HG02870 (cell line): ENCODE measurements around the gene GRIP1.
A peak's percentile ranks its signal among the peaks of the same experiment; 100 is the strongest.

ENCODE experiments used
- ATAC-seq: cut with Tn5 transposase; IDR thresholded peaks from one replicate; pipeline ENCODE4 v1.9.1; 2021; ENCODE audit warnings: mild to moderate bottlenecking, moderate library complexity; ENCODE audit not compliant: unreplicated experiment

The GRIP1 gene

GRCh38 chr12:66482351-66483203 lies 196.3 kb downstream of the GRIP1 start:
- no peak for ATAC-seq

- ATAC-seq = no peak
Observed at GRCh38 chr12:66467932-66468331, 210.9 kb downstream of the GRIP1 start.

- no peak for ATAC-seq
Observed at GRCh38 chr12:66461331-66461730, 217.5 kb downstream of the GRIP1 start.

GRCh38 chr12:66459944-66460482 lies 218.9 kb downstream of the GRIP1 start:
- ATAC-seq = no peak

- no peak for ATAC-seq
Observed at GRCh38 chr12:66456612-66457011, 222.3 kb downstream of the GRIP1 start.

- ATAC-seq = peak; percentile 87
Observed at GRCh38 chr12:66453844-66454243, 225.0 kb downstream of the GRIP1 start.

- ATAC-seq = no peak
Observed at GRCh38 chr12:66453120-66453519, 225.8 kb downstream of the GRIP1 start.

- no peak for ATAC-seq
Observed at GRCh38 chr12:66449531-66449930, 229.3 kb downstream of the GRIP1 start.

GRCh38 chr12:66447643-66448042 lies 231.2 kb downstream of the GRIP1 start:
- ATAC-seq = no peak

GRCh38 chr12:66446276-66446675 lies 232.6 kb downstream of the GRIP1 start:
- ATAC-seq = no peak

- no peak for ATAC-seq
Observed at GRCh38 chr12:66441905-66442559, 236.8 kb downstream of the GRIP1 start.

GRCh38 chr12:66438601-66439000 lies 240.3 kb downstream of the GRIP1 start:
- ATAC-seq = no peak

- no peak for ATAC-seq
Observed at GRCh38 chr12:66430106-66430505, 248.8 kb downstream of the GRIP1 start.

- ATAC-seq = no peak
Observed at GRCh38 chr12:66428870-66429269, 250.0 kb downstream of the GRIP1 start.

GRCh38 chr12:66428261-66428660 lies 250.6 kb downstream of the GRIP1 start:
- no peak for ATAC-seq

GRCh38 chr12:66426696-66427095 lies 252.2 kb downstream of the GRIP1 start:
- no peak for ATAC-seq

GRCh38 chr12:66423266-66423665 lies 255.6 kb downstream of the GRIP1 start:
- no peak for ATAC-seq

- no peak for ATAC-seq
Observed at GRCh38 chr12:66418908-66419307, 260.0 kb downstream of the GRIP1 start.

- ATAC-seq = no peak
Observed at GRCh38 chr12:66417217-66417616, 261.7 kb downstream of the GRIP1 start.

- no peak for ATAC-seq
Observed at GRCh38 chr12:66409195-66409871, 269.5 kb downstream of the GRIP1 start.

GRCh38 chr12:66405395-66405794 lies 273.5 kb downstream of the GRIP1 start:
- ATAC-seq = no peak
